ENCODE results near the gene CHERP.
A peak's percentile ranks its signal among the peaks of the same experiment; 100 is the strongest.

CHERP gene
- total RNA-seq: 28.7 to 49.4 (median 37.8) reads per million in 9 experiments

DNA sequence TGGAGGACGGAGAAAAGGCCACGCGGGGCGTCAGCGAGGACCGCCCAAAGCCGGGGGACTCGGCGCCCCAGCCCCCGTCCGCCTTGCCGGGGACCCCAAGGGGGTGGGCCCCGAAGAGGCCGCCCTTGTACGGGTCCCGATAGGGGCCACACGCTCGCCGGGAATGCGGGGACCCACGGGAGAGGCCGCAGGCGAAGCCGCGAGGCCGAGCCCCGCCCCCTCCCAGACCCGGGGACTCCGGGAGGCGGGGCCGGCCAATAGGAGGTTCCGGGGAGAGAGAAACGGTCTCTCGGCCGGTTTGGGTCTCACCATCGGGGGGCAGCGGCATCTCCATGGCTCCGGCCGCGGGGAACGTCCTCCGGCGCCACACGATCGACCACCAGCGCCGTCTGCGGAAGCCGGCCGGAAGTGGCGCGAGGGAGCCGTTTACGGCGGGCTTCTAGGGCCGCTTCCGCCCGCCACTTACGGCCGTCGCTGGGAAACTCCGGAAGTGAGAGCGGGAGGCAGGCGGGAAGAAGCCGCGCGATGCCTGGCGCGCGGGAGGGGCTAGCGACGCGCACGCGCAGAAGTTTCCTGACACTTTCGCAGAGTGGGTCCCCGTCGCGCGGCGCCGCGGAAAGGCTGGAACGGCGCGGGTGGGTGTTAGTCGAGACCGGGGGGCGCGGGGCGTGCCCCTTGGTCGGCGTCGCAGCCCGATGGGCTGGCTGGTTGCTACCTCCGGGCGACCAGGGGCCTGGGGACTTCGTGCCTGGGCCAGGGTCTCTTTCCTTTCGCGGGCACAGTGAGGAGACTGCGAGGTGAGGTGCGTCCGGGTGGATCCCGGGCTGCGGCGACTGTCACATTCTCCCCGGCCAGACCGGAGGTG lies at the start of gene CHERP:
Gene CHERP (minus strand): TSS at position 393 of the 865 bp plus-strand sequence. CDS start 59 bp downstream, at position 334.
- DNase-seq (peak; percentile 90 to 93 (median 93)), ATAC-seq (replicated peaks) (peak; percentile 85)
- H3K4me1 Mint-ChIP-seq (ENCODE audit: low read depth in 2 of 2): peaks cover 42 to 44% of the 10 kb centered on the region in 2 donors
- peak within 1 kb of the TSS; percentile 91 to 93 for H3K4me3 Mint-ChIP-seq
- H3K36me3 Mint-ChIP-seq (ENCODE audit: insufficient read depth): peaks cover 41% of the 10 kb centered on the region
- peak within 1 kb of the TSS; percentile 83 to 88 for H3K27ac Mint-ChIP-seq
- no peaks in the 10 kb centered on the region for H3K9me3 Mint-ChIP-seq
- H3K27me3 Mint-ChIP-seq: no peaks in the 10 kb centered on the region

DNA sequence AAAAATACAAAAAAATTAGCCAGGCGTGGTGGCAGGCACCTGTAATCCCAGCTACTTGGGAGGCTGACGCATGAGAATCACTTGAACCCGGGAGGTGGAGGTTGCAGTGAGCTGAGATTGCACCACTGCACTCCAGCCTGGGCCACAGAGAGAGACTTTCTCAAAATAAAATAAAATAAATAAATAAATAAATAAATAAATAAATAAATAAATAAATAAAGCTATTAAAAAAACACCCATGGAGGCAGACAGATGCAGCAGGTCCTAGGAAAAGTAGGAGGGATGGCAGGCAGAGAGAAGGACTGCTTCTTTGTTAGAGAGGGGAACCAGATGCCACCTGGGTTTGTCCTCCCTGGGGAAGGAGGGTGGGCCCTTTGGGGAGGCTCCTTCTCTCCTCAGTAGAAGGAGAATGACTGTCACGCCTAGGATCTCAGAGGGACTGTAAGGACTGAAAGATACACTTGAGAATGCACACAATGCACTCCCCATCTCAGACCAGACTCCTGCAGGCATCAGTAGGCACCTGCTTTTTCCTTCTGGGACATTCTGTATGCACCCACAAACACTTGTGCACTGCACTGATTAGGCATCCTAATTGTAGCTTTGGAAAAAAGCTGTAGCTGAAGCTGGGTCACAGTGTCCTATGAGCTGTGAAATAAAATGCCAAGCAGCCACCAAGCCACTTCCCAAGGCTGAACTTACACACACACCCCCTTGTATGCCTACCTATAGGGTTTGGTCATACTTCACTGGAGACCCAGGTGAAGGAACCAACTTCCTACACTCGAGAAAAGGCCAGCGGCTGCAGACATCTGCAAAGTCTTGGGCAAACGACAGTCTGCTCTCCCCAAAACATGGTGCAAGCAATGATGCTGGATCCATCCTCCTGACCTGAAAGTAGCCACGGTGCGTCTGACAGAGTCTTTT lies 48.9 kb upstream of the CHERP start:
- Mint-ChIP-seq H3K27ac (no peak overlapping the region), H3K4me3 (no peak overlapping the region)
- no peak for ATAC-seq (replicated peaks)

GRCh38 chr19:16589917-16590316 lies 47.7 kb upstream of the CHERP start:
- H3K36me3 Mint-ChIP-seq (ENCODE audit: insufficient read depth): peaks cover 65% of the 10 kb centered on the region
- H3K4me1 Mint-ChIP-seq (ENCODE audit: low read depth in 2 of 2): peaks cover 63 to 67% of the 10 kb centered on the region in 2 donors
- H3K9me3 Mint-ChIP-seq: no peaks in the 10 kb centered on the region
- no peak for ATAC-seq (replicated peaks)
- H3K4me3 Mint-ChIP-seq: no peak overlapping the region
- DNase-seq: no peak
- H3K27me3 Mint-ChIP-seq: no peaks in the 10 kb centered on the region
- peak overlapping the region in 1 of 2 donors; percentile 95 for H3K27ac Mint-ChIP-seq

More for the DNA sequence above, 48.9 kb upstream of the CHERP start:
- no peaks in the 10 kb centered on the region for H3K9me3 Mint-ChIP-seq
- H3K27me3 Mint-ChIP-seq: no peaks in the 10 kb centered on the region
- peaks cover 64 to 67% of the 10 kb centered on the region in 2 donors for H3K4me1 Mint-ChIP-seq (ENCODE audit: low read depth in 2 of 2)
- H3K36me3 Mint-ChIP-seq (ENCODE audit: insufficient read depth): peaks cover 60% of the 10 kb centered on the region
- DNase-seq: no peak

- DNase-seq (no peak), ATAC-seq (replicated peaks) (no peak)
- peak overlapping the region; percentile 78 to 83 for H3K4me3 Mint-ChIP-seq
- H3K27ac Mint-ChIP-seq: peak overlapping the region; percentile 93 to 95
- no peaks in the 10 kb centered on the region for H3K27me3 Mint-ChIP-seq
- peaks cover 60 to 68% of the 10 kb centered on the region in 2 donors for H3K4me1 Mint-ChIP-seq (ENCODE audit: low read depth in 2 of 2)
- H3K36me3 Mint-ChIP-seq (ENCODE audit: insufficient read depth): peaks cover 68% of the 10 kb centered on the region
- H3K9me3 Mint-ChIP-seq: no peaks in the 10 kb centered on the region
Measured at GRCh38 chr19:16588824-16589577, 46.8 kb upstream of the CHERP start.

- Mint-ChIP-seq H3K27ac (peak overlapping the region; percentile 93 to 95), H3K27me3 (no peaks in the 10 kb centered on the region), H3K36me3 (ENCODE audit: insufficient read depth) (peaks cover 66% of the 10 kb centered on the region), H3K4me1 (ENCODE audit: low read depth in 2 of 2) (peaks cover 59 to 67% of the 10 kb centered on the region in 2 donors), H3K4me3 (peak overlapping the region; percentile 78 to 83), H3K9me3 (no peaks in the 10 kb centered on the region)
- DNase-seq (peak; percentile 53 to 63 (median 63)), ATAC-seq (replicated peaks) (peak; percentile 58)
Measured at GRCh38 chr19:16587833-16588823, 45.9 kb upstream of the CHERP start.

DNA sequence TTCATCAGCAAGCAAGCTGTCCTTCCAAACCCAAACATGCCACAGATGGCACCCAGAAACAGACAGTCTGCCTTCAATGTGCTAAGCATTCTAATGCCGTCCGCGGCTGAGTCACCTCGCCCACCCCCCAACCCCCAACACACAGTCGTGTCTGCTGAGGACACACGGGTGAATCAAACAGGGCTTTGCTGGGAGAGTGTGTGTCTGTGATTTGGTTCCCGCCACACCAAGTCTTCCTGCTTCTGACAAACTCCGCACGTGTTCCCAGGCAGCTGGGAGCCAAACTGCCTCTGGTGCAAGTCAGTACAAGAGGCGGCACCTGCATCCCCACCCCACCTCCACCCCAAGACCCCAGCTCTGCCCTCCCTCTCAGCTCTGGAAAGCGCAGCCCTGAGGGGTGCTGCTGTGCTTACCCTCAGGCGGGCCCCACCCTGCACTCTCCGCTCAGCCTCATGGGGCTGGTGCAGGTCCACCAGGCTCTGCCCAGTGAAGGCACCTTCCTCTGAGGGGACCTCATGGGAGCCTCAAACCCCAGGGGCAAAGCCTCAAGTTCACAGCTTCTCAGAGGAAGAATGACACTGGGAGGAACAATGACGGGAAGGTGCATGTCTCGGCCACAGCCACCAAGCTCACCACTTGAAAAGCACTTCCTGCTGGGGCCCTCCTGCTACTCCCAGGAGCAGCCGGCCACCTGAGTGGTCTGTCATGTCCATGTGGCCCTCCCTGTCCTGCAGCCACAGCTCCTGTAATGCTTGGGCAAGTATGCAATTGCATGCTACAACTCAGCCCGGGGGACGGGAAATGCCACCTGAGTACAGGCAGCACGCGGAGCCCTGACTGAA lies 45.0 kb upstream of the CHERP start:
- H3K27me3 Mint-ChIP-seq: no peaks in the 10 kb centered on the region
- H3K36me3 Mint-ChIP-seq (ENCODE audit: insufficient read depth): peaks cover 63% of the 10 kb centered on the region
- H3K4me3 Mint-ChIP-seq: peak overlapping the region; percentile 78 to 83
- H3K9me3 Mint-ChIP-seq: no peaks in the 10 kb centered on the region
- H3K27ac Mint-ChIP-seq: peak overlapping the region; percentile 93 to 95
- DNase-seq: peak; percentile 44 to 60 (median 46)
- peak; percentile 23 for ATAC-seq (replicated peaks)
- H3K4me1 Mint-ChIP-seq (ENCODE audit: low read depth in 2 of 2): peaks cover 62 to 67% of the 10 kb centered on the region in 2 donors

- peak overlapping the region; percentile 93 to 95 for H3K27ac Mint-ChIP-seq
- H3K4me1 Mint-ChIP-seq (ENCODE audit: low read depth in 2 of 2): peaks cover 62 to 72% of the 10 kb centered on the region in 2 donors
- ATAC-seq (replicated peaks) (no peak), DNase-seq (no peak)
- no peaks in the 10 kb centered on the region for H3K9me3 Mint-ChIP-seq
- peak overlapping the region; percentile 78 to 83 for H3K4me3 Mint-ChIP-seq
- peaks cover 62% of the 10 kb centered on the region for H3K36me3 Mint-ChIP-seq (ENCODE audit: insufficient read depth)
- no peaks in the 10 kb centered on the region for H3K27me3 Mint-ChIP-seq
Measured at GRCh38 chr19:16586477-16586871, 44.2 kb upstream of the CHERP start.

GRCh38 chr19:16585808-16586476 lies 43.7 kb upstream of the CHERP start:
- no peak for ATAC-seq (replicated peaks)
- H3K4me1 Mint-ChIP-seq (ENCODE audit: low read depth in 2 of 2): peaks cover 62 to 72% of the 10 kb centered on the region in 2 donors
- no peaks in the 10 kb centered on the region for H3K27me3 Mint-ChIP-seq
- H3K27ac Mint-ChIP-seq: peak overlapping the region; percentile 93 to 95
- no peaks in the 10 kb centered on the region for H3K9me3 Mint-ChIP-seq
- peak overlapping the region; percentile 78 to 83 for H3K4me3 Mint-ChIP-seq
- peaks cover 62% of the 10 kb centered on the region for H3K36me3 Mint-ChIP-seq (ENCODE audit: insufficient read depth)
- no peak for DNase-seq

DNA sequence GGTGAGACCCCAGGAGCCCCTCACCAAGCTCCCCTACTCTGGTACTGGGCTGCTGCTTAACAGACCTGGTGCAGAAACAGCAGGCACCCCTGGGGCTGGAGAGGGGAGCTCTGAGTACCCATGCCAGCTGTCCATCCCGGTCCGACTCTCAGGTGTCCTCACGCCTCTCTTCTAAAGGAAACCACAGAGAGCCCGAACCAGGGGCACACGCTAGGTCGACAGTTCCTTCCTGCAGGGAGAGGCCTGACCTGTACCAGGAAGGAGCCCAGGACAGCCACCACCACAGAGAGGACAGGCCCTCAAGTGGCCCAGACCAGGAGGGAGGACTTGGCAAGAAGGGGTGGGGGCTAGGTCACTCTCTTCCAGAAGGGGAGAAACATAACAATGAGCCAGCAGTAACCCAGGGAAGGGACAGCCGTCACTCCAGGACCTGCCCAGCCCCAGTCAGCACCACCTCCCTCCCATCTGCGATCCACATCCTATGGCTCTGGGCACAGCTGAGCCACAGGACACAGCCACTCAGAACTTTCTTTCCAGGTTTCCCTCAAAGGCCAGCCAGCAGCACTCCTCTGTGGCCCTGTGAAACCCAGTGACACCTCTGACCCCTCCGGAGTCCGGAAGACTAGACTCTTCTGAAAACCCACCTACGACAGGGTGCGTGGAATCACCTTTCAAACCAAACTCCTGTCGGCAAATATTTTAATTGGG lies 43.0 kb upstream of the CHERP start:
- Mint-ChIP-seq H3K27ac (peak overlapping the region; percentile 93 to 95), H3K4me3 (peak overlapping the region; percentile 78 to 83), H3K36me3 (ENCODE audit: insufficient read depth) (peaks cover 68% of the 10 kb centered on the region), H3K27me3 (no peaks in the 10 kb centered on the region), H3K9me3 (no peaks in the 10 kb centered on the region), H3K4me1 (ENCODE audit: low read depth in 2 of 2) (peaks cover 62 to 73% of the 10 kb centered on the region in 2 donors)
- no peak for ATAC-seq (replicated peaks)
- DNase-seq: no peak

- Mint-ChIP-seq H3K4me3 (peak overlapping the region; percentile 78 to 83), H3K27me3 (no peaks in the 10 kb centered on the region), H3K36me3 (ENCODE audit: insufficient read depth) (peaks cover 70% of the 10 kb centered on the region), H3K27ac (peak overlapping the region; percentile 93 to 95), H3K9me3 (no peaks in the 10 kb centered on the region), H3K4me1 (ENCODE audit: low read depth in 2 of 2) (peaks cover 62 to 74% of the 10 kb centered on the region in 2 donors)
- DNase-seq (peak; percentile 90 to 93 (median 91)), ATAC-seq (replicated peaks) (peak; percentile 80)
Measured at GRCh38 chr19:16584248-16585093, 42.2 kb upstream of the CHERP start.
